AG20443 (cell line): ENCODE measurements around the gene NCAPG2.
"Not testable (repeated sequence)": the region's sequence is repeated elsewhere in the genome, so short reads cannot be mapped to it uniquely, and the experiment has no call there.

Source experiments
- DNase-seq: peaks from one replicate; pipeline ENCODE4 v3.0.0; 2012; ENCODE audit warnings: low spot score, mixed read lengths

NCAPG2 gene

GRCh38 chr7:158626289-158626688 is 78.3 kb downstream of the NCAPG2 start:
- not testable (repeated sequence) for DNase-seq

GRCh38 chr7:158623241-158623640 is 81.4 kb downstream of the NCAPG2 start:
- no peak for DNase-seq

GRCh38 chr7:158620839-158621441 is 83.7 kb downstream of the NCAPG2 start:
- DNase-seq: no peak

- no peak for DNase-seq
Observed at GRCh38 chr7:158620418-158620817, 84.2 kb downstream of the NCAPG2 start.

GRCh38 chr7:158618745-158619140 is 85.9 kb downstream of the NCAPG2 start:
- no peak for DNase-seq

GRCh38 chr7:158617737-158618128 is 86.9 kb downstream of the NCAPG2 start:
- no peak for DNase-seq

GRCh38 chr7:158616050-158616449 is 88.6 kb downstream of the NCAPG2 start:
- no peak for DNase-seq

GRCh38 chr7:158614700-158615099 is 89.9 kb downstream of the NCAPG2 start:
- DNase-seq: peak; percentile 76

GRCh38 chr7:158613481-158613880 is 91.1 kb downstream of the NCAPG2 start:
- DNase-seq: no peak

- DNase-seq: no peak
Observed at GRCh38 chr7:158612546-158612945, 92.1 kb downstream of the NCAPG2 start.

GRCh38 chr7:158611541-158611940 is 93.1 kb downstream of the NCAPG2 start:
- no peak for DNase-seq

GRCh38 chr7:158609313-158609974 is 95.2 kb downstream of the NCAPG2 start:
- no peak for DNase-seq

GRCh38 chr7:158607563-158607962 is 97.0 kb downstream of the NCAPG2 start:
- DNase-seq: no peak

GRCh38 chr7:158606671-158607424 is 97.8 kb downstream of the NCAPG2 start:
- DNase-seq: no peak

- DNase-seq: no peak
Observed at GRCh38 chr7:158606129-158606528, 98.5 kb downstream of the NCAPG2 start.

- no peak for DNase-seq
Observed at GRCh38 chr7:158603773-158604755, 100.5 kb downstream of the NCAPG2 start.

- DNase-seq: no peak
Observed at GRCh38 chr7:158602905-158603772, 101.5 kb downstream of the NCAPG2 start.

- no peak for DNase-seq
Observed at GRCh38 chr7:158602041-158602440, 102.6 kb downstream of the NCAPG2 start.

GRCh38 chr7:158601090-158601489 is 103.5 kb downstream of the NCAPG2 start:
- DNase-seq: no peak

GRCh38 chr7:158596745-158597144 is 107.9 kb downstream of the NCAPG2 start:
- no peak for DNase-seq

- no peak for DNase-seq
Observed at GRCh38 chr7:158596309-158596708, 108.3 kb downstream of the NCAPG2 start.
